Muscle layer of colon (tissue), 2 donors: ENCODE data around the gene RBMS1.
"Not testable (repeated sequence)": the region's sequence is repeated elsewhere in the genome, so short reads cannot be mapped to it uniquely, and the experiment has no call there.

Source experiments
- H3K27ac ChIP-seq: one replicate; pipeline ENCODE4 v1.7.0; 2013; ENCODE audit warnings: low read depth, mild to moderate bottlenecking, low read length, moderate library complexity
- H3K27me3 ChIP-seq, 2 donors: one replicate each; pipeline ENCODE4 v1.7.0; 2013; ENCODE audit warnings: low read length in 2 of 2, mild to moderate bottlenecking in 2 of 2; ENCODE audit not compliant: insufficient read depth in 2 of 2, control insufficient read depth in 1 of 2
- H3K36me3 ChIP-seq: one replicate; pipeline ENCODE4 v1.7.0; 2013; ENCODE audit warnings: mild to moderate bottlenecking, low read length; ENCODE audit not compliant: insufficient read depth
- H3K4me1 ChIP-seq: one replicate; pipeline ENCODE4 v1.7.0; 2013; ENCODE audit warnings: mild to moderate bottlenecking, low read length; ENCODE audit not compliant: insufficient read depth
- H3K4me3 ChIP-seq, 2 donors: one replicate each; pipeline ENCODE4 v1.7.0; 2013; ENCODE audit warnings: low read length in 2 of 2, low read depth in 1 of 2, mild to moderate bottlenecking in 1 of 2, moderate library complexity in 1 of 2
- H3K9ac ChIP-seq: one replicate; pipeline ENCODE4 v1.7.0; 2013; ENCODE audit warnings: low read length
- H3K9me3 ChIP-seq: one replicate; pipeline ENCODE4 v1.7.0; 2013; ENCODE audit warnings: mild to moderate bottlenecking, low read length
- donor health status: abdominal sarcoma.
- donor health status: Adenocarcinoma of cecum.

The RBMS1 gene

GRCh38 chr2:160499865-160500264 is 6.3 kb upstream of the RBMS1 start:
- H3K27ac ChIP-seq = no peak overlapping the region
- no peak overlapping the region for H3K4me3 ChIP-seq
- no peak overlapping the region for H3K9ac ChIP-seq
- no peaks in the 10 kb centered on the region for H3K9me3 ChIP-seq
- H3K4me1 ChIP-seq = no peaks in the 10 kb centered on the region
- H3K36me3 ChIP-seq = no peaks in the 10 kb centered on the region
- no peaks in the 10 kb centered on the region for H3K27me3 ChIP-seq

GRCh38 chr2:160498137-160498536 is 4.5 kb upstream of the RBMS1 start:
- Histone ChIP-seq H3K4me1 (peaks cover 4% of the 10 kb centered on the region), H3K27me3 (no peaks in the 10 kb centered on the region), H3K9me3 (no peaks in the 10 kb centered on the region), H3K9ac (no peak overlapping the region), H3K4me3 (no peak overlapping the region), H3K36me3 (no peaks in the 10 kb centered on the region), H3K27ac (no peak overlapping the region)

- Histone ChIP-seq H3K27me3 (no peaks in the 10 kb centered on the region), H3K9ac (peak overlapping the region; percentile 34), H3K4me1 (peaks cover 9% of the 10 kb centered on the region), H3K4me3 (peak overlapping the region; percentile 73 to 78), H3K9me3 (no peaks in the 10 kb centered on the region), H3K27ac (peak overlapping the region; percentile 84), H3K36me3 (no peaks in the 10 kb centered on the region)
These were observed 616 bp upstream of the RBMS1 start for GRCh38 chr2:160494201-160494644.

GRCh38 chr2:160492401-160493226 is 993 bp downstream of the RBMS1 start:
- Histone ChIP-seq H3K36me3 (no peaks in the 10 kb centered on the region), H3K27ac (peak overlapping the region; percentile 99), H3K9ac (peak overlapping the region; percentile 92), H3K4me3 (peak overlapping the region; percentile 73 to 78), H3K27me3 (no peaks in the 10 kb centered on the region), H3K9me3 (no peaks in the 10 kb centered on the region), H3K4me1 (peaks cover 14% of the 10 kb centered on the region)

GRCh38 chr2:160491911-160492371 is 1.7 kb downstream of the RBMS1 start:
- peak overlapping the region; percentile 92 for H3K9ac ChIP-seq
- H3K36me3 ChIP-seq = no peaks in the 10 kb centered on the region

GRCh38 chr2:160490733-160491685 is 2.6 kb downstream of the RBMS1 start:
- peaks cover 14% of the 10 kb centered on the region for H3K4me1 ChIP-seq
- peak overlapping the region; percentile 73 to 78 for H3K4me3 ChIP-seq
- peak overlapping the region; percentile 26 for H3K9ac ChIP-seq
- peak overlapping the region; percentile 99 for H3K27ac ChIP-seq
- no peaks in the 10 kb centered on the region for H3K36me3 ChIP-seq
- no peaks in the 10 kb centered on the region for H3K9me3 ChIP-seq
- no peaks in the 10 kb centered on the region for H3K27me3 ChIP-seq

More at GRCh38 chr2:160491911-160492371, 1.7 kb downstream of the RBMS1 start:
- H3K4me1 ChIP-seq = peaks cover 14% of the 10 kb centered on the region
- H3K9me3 ChIP-seq = no peaks in the 10 kb centered on the region
- peak overlapping the region; percentile 99 for H3K27ac ChIP-seq
- peak overlapping the region; percentile 73 to 78 for H3K4me3 ChIP-seq
- no peaks in the 10 kb centered on the region for H3K27me3 ChIP-seq

GRCh38 chr2:160489111-160489510 is 4.5 kb downstream of the RBMS1 start:
- Histone ChIP-seq H3K27ac (no peak overlapping the region), H3K4me1 (peaks cover 17% of the 10 kb centered on the region), H3K27me3 (no peaks in the 10 kb centered on the region), H3K9me3 (no peaks in the 10 kb centered on the region), H3K4me3 (no peak overlapping the region), H3K9ac (no peak overlapping the region), H3K36me3 (no peaks in the 10 kb centered on the region)

- H3K36me3 ChIP-seq, H3K27me3 ChIP-seq, H3K9ac ChIP-seq, H3K9me3 ChIP-seq, H3K4me3 ChIP-seq, H3K27ac ChIP-seq: not testable (repeated sequence)
- peaks cover 16% of the 10 kb centered on the region for H3K4me1 ChIP-seq
These were observed 5.3 kb downstream of the RBMS1 start for GRCh38 chr2:160488289-160488688.

GRCh38 chr2:160486341-160486740 is 7.3 kb downstream of the RBMS1 start:
- Histone ChIP-seq H3K4me3 (no peak overlapping the region), H3K36me3 (no peaks in the 10 kb centered on the region), H3K9me3 (no peaks in the 10 kb centered on the region), H3K27me3 (no peaks in the 10 kb centered on the region), H3K9ac (no peak overlapping the region), H3K4me1 (peaks cover 30% of the 10 kb centered on the region), H3K27ac (no peak overlapping the region)

- Histone ChIP-seq H3K27me3 (no peaks in the 10 kb centered on the region), H3K27ac (no peak overlapping the region)
These were observed 8.6 kb downstream of the RBMS1 start for GRCh38 chr2:160484859-160485520.

GRCh38 chr2:160482673-160483072 is 10.9 kb downstream of the RBMS1 start:
- Histone ChIP-seq H3K4me3 (no peak overlapping the region), H3K9ac (no peak overlapping the region), H3K9me3 (no peaks in the 10 kb centered on the region), H3K27ac (no peak overlapping the region), H3K36me3 (peaks cover 3% of the 10 kb centered on the region), H3K4me1 (peaks cover 29% of the 10 kb centered on the region), H3K27me3 (no peaks in the 10 kb centered on the region)

More at GRCh38 chr2:160484859-160485520, 8.6 kb downstream of the RBMS1 start:
- Histone ChIP-seq H3K9ac (no peak overlapping the region), H3K9me3 (no peaks in the 10 kb centered on the region), H3K4me1 (peaks cover 29% of the 10 kb centered on the region), H3K4me3 (no peak overlapping the region), H3K36me3 (no peaks in the 10 kb centered on the region)
